ENCODE results near the gene RERG.

Gene RERG

GRCh38 chr12:15244926-15245325 is 23.7 kb upstream of the RERG start:
- H3K27ac ChIP-seq = no peak overlapping the region
- TF ChIP-seq ZFX (IDR thresholded peaks at IDR 0.05; ENCODE audit: borderline replicate concordance) (no peak), CTCF (IDR thresholded peaks at IDR 0.05) (no peak)

- TF ChIP-seq CTCF (IDR thresholded peaks at IDR 0.05) = no peak
- no peak for TF ChIP-seq ZFX (IDR thresholded peaks at IDR 0.05; ENCODE audit: borderline replicate concordance)
- H3K27ac ChIP-seq = peak overlapping the region; percentile 37
Observed at GRCh38 chr12:15244341-15244740, 23.1 kb upstream of the RERG start.

- H3K27ac ChIP-seq = no peak overlapping the region
- TF ChIP-seq ZFX (IDR thresholded peaks at IDR 0.05; ENCODE audit: borderline replicate concordance) (no peak), CTCF (IDR thresholded peaks at IDR 0.05) (no peak)
Observed at GRCh38 chr12:15243102-15243501, 21.9 kb upstream of the RERG start.

- H3K27ac ChIP-seq = no peak overlapping the region
- TF ChIP-seq ZFX (IDR thresholded peaks at IDR 0.05; ENCODE audit: borderline replicate concordance) (no peak), CTCF (IDR thresholded peaks at IDR 0.05) (no peak)
Observed at GRCh38 chr12:15240898-15241297, 19.7 kb upstream of the RERG start.

GRCh38 chr12:15234508-15234907 is 13.3 kb upstream of the RERG start:
- H3K27ac ChIP-seq = no peak overlapping the region
- TF ChIP-seq CTCF (IDR thresholded peaks at IDR 0.05) (no peak), ZFX (IDR thresholded peaks at IDR 0.05; ENCODE audit: borderline replicate concordance) (no peak)

GRCh38 chr12:15234011-15234410 is 12.8 kb upstream of the RERG start:
- H3K27ac ChIP-seq = no peak overlapping the region
- no peak for TF ChIP-seq CTCF (IDR thresholded peaks at IDR 0.05)
- TF ChIP-seq ZFX (IDR thresholded peaks at IDR 0.05; ENCODE audit: borderline replicate concordance) = no peak

GRCh38 chr12:15232959-15233358 is 11.7 kb upstream of the RERG start:
- no peak overlapping the region for H3K27ac ChIP-seq
- no peak for TF ChIP-seq ZFX (IDR thresholded peaks at IDR 0.05; ENCODE audit: borderline replicate concordance)
- no peak for TF ChIP-seq CTCF (IDR thresholded peaks at IDR 0.05)
